Activated CD8-positive, alpha-beta T cell treated with anti-CD3 and anti-CD28 coated beads, Interleukin-2, amount 10 ng/mL, durations not matched to agents 7 days and 5 days (primary cell): ENCODE measurements around the gene DHRS3. TPM values are rescaled to one million over a fixed set of nuclear protein-coding genes. Genes with fewer than 3 reads are reported as not detected.

Source experiments
- ATAC-seq: fragments of 150-1000 bp; cut with Tn5 transposase; one replicate; pipeline ENCODE4 v1.10.0; 2021; ENCODE audit warnings: moderate library complexity
- CTCF ChIA-PET: fragments of 350-600 bp; sonication (Branson Sonifier 250); formaldehyde crosslinking; loops from one replicate; lab custom pipeline; 2021; ENCODE audit warnings: antibody characterized with exemption; lab: Charles Lee
- POLR2A ChIA-PET: fragments of 350-600 bp; sonication (Branson Sonifier 250); formaldehyde crosslinking; loops from one replicate; lab custom pipeline; 2021; ENCODE audit warnings: antibody characterized with exemption; lab: Charles Lee
- DNase-seq: peaks from one replicate; pipeline ENCODE4 v3.0.0-alpha.2; 2020
- H3K27ac Mint-ChIP-seq: one replicate; pipeline ENCODE4 v1.8.0; 2021; ENCODE audit warnings: mild to moderate bottlenecking, mixed read lengths
- H3K27me3 Mint-ChIP-seq: one replicate; pipeline ENCODE4 v1.8.0; 2021; ENCODE audit warnings: low read depth, mixed read lengths
- H3K36me3 Mint-ChIP-seq: one replicate; pipeline ENCODE4 v1.8.0; 2021; ENCODE audit warnings: low read depth, mixed read lengths
- H3K4me1 Mint-ChIP-seq: one replicate; pipeline ENCODE4 v1.8.0; 2021; ENCODE audit warnings: low read depth, mixed read lengths
- H3K4me3 Mint-ChIP-seq: one replicate; pipeline ENCODE4 v1.8.0; 2021; ENCODE audit warnings: mild to moderate bottlenecking, mixed read lengths
- H3K9me3 Mint-ChIP-seq: one replicate; pipeline ENCODE4 v1.8.0; 2022; ENCODE audit warnings: mixed read lengths; ENCODE audit not compliant: insufficient read depth
- total RNA-seq, 2 experiments: library from RNA; stranded (reverse); gene quantifications; one replicate each; pipeline ENCODE4 v1.2.3, GENCODE V29; 2021

The DHRS3 gene
- total RNA-seq, 2 experiments from 2014 or later = 86.8 to 89.5 TPM

DNA sequence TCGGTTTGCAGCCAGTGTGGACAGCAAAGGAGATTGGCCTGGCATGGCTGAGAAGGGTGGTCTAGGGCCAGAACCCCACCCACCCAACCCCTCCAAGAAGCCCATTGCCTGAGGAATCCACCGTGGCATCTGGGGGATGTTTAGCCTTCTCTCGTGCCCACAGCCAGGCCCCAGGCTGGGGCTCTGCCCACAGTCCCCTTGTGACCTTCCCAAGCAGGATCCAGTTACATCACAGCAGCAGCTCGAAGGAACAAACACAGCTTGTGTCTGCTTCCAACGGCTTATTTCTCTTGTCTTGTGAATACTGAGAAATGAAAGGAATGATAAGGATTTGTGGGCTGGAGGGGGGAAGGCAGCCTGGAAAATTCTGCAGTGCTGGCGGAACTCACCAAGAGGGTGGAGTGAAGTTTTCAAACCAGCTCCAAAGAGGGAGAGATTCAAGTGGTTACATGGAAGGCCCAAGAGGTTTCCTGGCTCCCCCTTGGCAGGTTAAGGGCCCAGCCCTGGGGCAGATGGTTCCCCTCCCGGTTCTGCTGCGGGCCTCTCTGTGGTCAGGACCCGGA is 61.6 kb downstream of the DHRS3 start:
- Mint-ChIP-seq H3K9me3 (no peaks in the 10 kb centered on the region), H3K27me3 (no peaks in the 10 kb centered on the region), H3K36me3 (no peaks in the 10 kb centered on the region), H3K27ac (no peak overlapping the region), H3K4me1 (peaks cover 7% of the 10 kb centered on the region), H3K4me3 (no peak overlapping the region)
- no peak for DNase-seq
- no peak for ATAC-seq
- POLR2A ChIA-PET = interaction anchor here (0.9 kb wide), 1 partner anchor 46 kb away, joined by 3 read pairs; no protein-coding TSS in a partner anchor
- CTCF ChIA-PET = no interaction called here

DNA sequence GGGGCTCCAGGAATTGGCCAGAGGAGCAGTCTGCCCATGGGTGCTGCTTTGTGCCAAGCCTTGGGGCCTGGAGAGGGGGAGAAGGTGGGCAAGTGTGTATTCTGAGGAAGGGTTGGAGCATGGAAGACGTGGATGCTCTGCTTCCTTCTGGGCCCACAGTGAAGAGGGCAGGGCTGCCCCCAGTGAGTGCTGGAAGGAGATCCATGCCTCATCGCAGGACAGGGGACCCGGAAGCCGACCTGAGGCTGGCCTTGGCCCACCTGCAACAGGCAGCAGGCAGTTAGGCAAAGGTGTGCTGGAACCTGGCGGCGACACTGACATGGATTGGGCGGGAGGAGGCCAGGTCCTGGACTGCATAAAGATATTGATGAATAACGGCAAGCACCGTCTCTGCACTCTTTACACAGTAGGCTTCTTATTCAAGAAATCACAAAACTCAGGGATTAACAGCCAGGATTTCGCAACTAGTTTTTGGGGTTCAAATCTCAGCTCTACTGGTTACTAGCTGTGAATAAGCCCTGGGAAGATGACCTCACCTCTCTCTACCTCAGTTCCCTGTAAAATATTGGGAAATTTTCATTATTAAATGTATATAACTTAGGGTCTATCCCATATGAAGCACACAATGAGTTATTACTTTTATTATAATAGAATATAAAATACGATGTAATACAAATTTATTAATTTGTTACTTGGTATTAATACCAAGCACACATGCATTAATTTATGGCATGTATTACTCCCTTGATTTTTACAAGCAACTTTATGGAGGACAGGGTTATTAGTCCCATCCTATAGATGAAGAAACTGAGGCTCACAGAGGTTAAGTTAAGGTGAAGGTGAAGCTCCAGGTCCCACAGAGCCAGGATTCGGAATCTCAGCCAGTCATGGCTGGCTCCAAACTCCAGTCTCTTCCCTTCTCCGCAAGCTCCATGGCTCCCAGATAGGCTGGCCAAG is 62.3 kb downstream of the DHRS3 start:
- ATAC-seq (no peak), DNase-seq (no peak)
- Mint-ChIP-seq H3K4me1 (peaks cover 13% of the 10 kb centered on the region), H3K4me3 (no peak overlapping the region), H3K36me3 (no peaks in the 10 kb centered on the region), H3K27ac (no peak overlapping the region), H3K9me3 (no peaks in the 10 kb centered on the region), H3K27me3 (no peaks in the 10 kb centered on the region)
- CTCF ChIA-PET = no interaction called here
- POLR2A ChIA-PET = interaction anchor here (0.9 kb wide), 1 partner anchor 45 kb away, joined by 3 read pairs; no protein-coding TSS in a partner anchor

DNA sequence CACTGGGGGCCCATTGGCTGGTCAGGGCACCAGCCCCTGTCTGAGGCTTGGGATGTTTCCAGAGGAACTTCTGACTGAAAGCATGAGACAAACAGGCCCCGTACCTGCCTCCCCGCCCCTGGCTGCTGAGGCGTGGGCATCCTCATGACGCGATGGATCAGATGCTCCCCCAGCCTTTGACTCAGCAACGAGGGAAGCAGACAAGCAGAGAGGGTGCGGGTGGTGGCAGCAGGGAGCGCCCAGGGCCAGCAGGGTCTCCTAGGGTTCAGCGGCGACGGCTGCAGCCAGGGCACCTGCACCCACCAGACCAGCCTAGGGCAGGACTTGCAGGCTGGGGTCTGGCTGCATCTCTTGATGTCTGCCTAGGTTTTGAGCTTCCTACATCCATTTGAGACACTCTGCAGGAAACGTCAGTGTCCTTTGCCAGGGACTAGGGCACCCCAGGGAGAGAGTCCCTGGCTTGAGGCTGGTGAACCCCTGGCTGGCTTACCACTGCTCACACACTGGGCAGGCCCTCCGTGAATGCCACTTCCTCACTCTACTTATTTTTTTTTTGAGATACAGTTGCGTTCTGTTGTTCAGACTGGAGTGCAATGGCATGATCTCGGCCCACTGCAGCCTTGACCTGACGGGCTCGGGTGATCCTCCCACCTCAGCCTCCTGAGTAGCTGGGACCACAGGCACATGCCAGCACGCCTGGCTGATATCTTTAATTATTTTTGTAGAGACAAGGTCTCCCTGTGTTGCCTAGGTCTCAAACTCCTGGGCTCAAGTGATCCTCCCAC is 63.3 kb downstream of the DHRS3 start:
- Mint-ChIP-seq H3K9me3 (no peaks in the 10 kb centered on the region), H3K36me3 (no peaks in the 10 kb centered on the region), H3K27me3 (no peaks in the 10 kb centered on the region), H3K4me1 (peaks cover 16% of the 10 kb centered on the region), H3K4me3 (no peak overlapping the region), H3K27ac (no peak overlapping the region)
- ChIA-PET POLR2A (no interaction called here), CTCF (no interaction called here)
- ATAC-seq = no peak
- no peak for DNase-seq

DNA sequence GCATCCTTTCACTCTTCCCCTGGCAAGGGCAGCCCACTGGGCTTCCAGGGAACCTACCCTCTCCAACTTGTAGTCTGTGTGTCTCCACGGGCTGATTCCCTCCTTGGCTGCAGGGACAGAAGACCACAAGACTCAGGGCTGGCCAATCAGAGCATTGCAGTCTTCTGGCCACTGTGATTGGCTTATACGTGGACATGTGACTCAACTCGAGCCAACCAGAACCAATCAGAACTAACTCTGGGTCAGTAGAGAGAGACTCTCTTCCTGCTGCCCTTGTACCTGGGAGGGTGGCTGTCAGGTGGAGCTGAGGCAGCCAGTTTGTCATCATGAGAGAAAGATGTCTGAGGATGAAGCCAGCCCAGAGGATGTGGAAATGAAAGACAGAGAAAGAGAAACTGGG is 64.0 kb downstream of the DHRS3 start:
- H3K9me3 Mint-ChIP-seq = no peaks in the 10 kb centered on the region
- H3K36me3 Mint-ChIP-seq = no peaks in the 10 kb centered on the region
- DNase-seq = no peak
- no peak overlapping the region for H3K27ac Mint-ChIP-seq
- peaks cover 16% of the 10 kb centered on the region for H3K4me1 Mint-ChIP-seq
- H3K4me3 Mint-ChIP-seq = no peak overlapping the region
- CTCF ChIA-PET = no interaction called here
- POLR2A ChIA-PET = no interaction called here
- ATAC-seq = no peak
- H3K27me3 Mint-ChIP-seq = no peaks in the 10 kb centered on the region

DNA sequence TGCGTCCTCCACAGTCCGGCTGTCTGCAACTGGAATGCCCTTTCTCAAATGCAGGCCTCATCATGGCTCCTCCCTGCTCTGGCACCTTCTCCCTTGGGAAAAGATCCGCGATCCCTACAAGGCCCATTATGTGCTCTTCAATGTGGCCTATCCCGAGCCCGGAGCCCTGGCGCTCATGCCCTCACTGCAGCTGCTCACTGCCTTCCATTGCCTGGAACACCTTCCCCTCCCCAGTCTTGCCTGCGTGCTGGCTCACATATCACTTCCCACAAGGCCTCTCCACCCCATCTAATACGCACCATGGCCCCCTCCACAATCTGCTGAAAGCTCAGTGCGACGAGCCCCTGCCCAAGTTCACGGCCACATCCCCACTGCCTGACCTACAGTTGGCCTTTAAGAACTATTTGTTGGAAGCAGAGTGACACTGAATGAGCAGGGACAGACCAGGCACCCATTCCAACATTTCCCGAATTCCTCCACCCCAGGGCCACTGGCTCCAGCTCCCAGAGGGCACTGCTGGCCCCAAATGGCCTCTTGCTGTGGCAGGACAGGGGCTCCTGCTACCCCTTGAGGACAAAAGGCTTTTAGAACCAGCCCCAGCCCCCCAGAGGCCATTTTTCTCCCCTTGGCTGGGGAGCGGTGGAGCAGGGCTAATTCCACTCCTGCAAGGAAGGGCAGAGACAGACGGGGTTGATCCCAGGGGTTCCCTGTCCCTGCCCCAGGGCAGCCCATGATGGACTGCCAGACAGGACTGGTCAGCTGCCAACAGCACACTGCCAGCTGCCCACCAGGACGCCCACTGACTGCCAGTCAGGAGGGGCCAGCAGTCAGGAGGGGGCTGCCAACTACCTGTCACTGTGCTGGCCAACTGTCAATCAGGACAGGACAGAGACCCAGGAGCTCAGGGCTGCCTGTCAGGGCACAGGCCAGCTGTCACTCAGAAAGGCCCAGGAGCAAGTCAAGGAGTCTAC is 64.8 kb downstream of the DHRS3 start:
- Mint-ChIP-seq H3K27ac (no peak overlapping the region), H3K36me3 (no peaks in the 10 kb centered on the region), H3K9me3 (no peaks in the 10 kb centered on the region), H3K27me3 (no peaks in the 10 kb centered on the region), H3K4me3 (no peak overlapping the region), H3K4me1 (peaks cover 16% of the 10 kb centered on the region)
- DNase-seq (no peak), ATAC-seq (no peak)
- ChIA-PET CTCF (no interaction called here), POLR2A (no interaction called here)

DNA sequence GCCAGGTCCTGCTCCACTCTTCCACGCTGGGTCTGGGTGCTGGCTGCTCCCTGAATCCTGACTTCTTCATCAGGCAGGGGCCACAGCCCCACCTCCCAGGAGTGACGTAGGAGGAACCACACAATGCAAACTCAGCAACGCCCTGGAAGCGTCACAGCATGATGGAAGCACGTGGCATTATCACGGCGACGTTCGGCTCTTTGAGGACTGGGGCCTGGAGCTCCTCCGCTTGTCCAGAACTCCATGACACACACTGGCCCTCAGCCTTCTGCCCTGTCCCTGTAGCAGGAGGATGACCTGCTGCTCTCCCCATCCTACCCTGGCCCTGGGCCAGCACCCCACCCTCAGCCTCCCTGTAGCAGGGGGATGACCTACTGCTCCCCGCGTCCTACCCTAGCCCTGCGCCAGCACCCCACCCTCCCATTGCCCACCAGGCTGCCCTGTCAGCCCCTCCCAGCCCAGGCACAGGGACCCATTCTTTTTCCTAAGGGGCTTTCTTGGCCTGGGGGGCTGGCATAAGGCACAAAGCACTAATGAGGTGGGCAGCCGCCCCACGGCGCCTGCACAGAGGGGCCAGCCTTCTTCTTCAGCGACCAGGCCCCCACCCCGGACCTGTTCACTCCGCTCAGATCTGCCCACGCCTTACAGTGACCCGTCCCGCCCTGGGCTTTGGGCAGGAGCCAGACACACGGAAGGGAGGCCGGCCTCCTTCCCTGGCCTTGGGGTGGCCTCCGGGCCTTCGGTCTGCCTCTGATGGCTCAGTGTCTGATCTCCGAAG is 65.7 kb downstream of the DHRS3 start:
- Mint-ChIP-seq H3K27ac (no peak overlapping the region), H3K36me3 (no peaks in the 10 kb centered on the region), H3K9me3 (no peaks in the 10 kb centered on the region), H3K4me3 (no peak overlapping the region), H3K27me3 (no peaks in the 10 kb centered on the region), H3K4me1 (peaks cover 16% of the 10 kb centered on the region)
- CTCF ChIA-PET = no interaction called here
- DNase-seq = no peak
- POLR2A ChIA-PET = no interaction called here
- ATAC-seq = no peak

DNA sequence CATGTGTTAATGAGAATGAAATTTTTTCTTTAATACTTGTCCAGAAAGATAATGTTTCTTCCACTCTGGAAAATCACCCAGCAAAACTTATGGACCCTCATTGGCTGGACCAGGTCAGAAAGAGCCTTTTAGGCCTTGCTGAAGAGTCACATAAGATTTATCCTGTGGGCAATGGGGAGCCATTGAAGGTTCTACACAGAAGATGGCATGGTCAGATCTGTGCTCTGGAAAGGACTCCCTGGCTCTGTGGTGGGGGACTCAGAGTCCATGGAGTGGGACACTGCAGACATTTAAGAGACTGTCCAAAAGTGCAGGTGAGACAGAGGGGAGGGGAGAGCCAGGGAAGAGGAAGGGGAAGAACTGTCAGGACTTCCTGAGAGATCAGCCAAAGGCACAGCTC is 66.4 kb downstream of the DHRS3 start:
- ATAC-seq = no peak
- H3K27me3 Mint-ChIP-seq = no peaks in the 10 kb centered on the region
- no peaks in the 10 kb centered on the region for H3K9me3 Mint-ChIP-seq
- DNase-seq = no peak
- H3K27ac Mint-ChIP-seq = no peak overlapping the region
- ChIA-PET CTCF (no interaction called here), POLR2A (interaction anchor here (0.7 kb wide), 1 partner anchor 68 kb away, joined by 3 read pairs; no protein-coding TSS in a partner anchor)
- H3K4me3 Mint-ChIP-seq = no peak overlapping the region
- H3K36me3 Mint-ChIP-seq = no peaks in the 10 kb centered on the region
- H3K4me1 Mint-ChIP-seq = peaks cover 14% of the 10 kb centered on the region

DNA sequence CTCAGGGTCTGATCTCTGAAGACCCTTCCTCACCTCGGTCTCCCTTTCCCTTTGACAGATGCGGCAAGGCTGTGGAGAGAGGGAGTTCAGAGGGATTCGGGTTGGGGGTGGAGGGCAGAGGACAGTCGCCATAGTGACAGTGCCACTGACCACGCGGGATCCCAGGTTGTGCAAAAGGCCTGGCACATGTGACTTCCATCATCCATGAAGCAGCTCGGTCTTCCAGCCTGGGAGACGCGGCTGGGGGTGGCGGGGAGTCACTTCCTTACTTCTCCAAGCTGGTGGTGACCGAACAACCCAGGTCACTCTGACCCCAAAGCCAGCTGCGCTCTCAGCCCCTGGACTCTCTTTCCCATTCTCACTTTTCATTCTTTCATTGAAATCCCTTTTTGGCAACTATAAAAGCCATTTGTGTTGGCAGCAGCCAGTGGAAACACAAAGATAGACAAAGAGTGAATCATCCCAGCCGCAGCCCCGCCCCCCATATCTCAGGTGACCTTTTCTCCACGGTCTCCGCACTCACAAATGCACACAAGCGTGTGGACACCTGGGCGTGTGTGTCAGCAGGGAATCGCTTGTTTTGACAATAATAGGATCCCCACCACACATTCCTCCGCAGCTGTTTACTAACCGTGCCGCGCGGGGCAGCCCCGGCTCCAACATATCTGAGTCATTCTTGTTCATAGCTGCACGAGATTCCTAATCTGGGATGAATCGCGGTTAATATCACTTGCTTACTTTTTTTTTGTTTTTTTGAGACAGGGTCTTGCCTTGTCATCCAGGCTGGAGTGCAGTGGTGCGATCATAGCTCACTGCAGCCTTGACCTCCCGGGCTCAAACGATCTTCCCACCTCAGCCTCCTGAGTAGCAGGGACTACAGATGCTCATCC is 68.3 kb downstream of the DHRS3 start:
- POLR2A ChIA-PET = no interaction called here
- Mint-ChIP-seq H3K36me3 (no peaks in the 10 kb centered on the region), H3K4me1 (peaks cover 15% of the 10 kb centered on the region), H3K27me3 (no peaks in the 10 kb centered on the region), H3K4me3 (no peak overlapping the region), H3K9me3 (no peaks in the 10 kb centered on the region), H3K27ac (no peak overlapping the region)
- CTCF ChIA-PET = no interaction called here
- no peak for ATAC-seq
- no peak for DNase-seq

DNA sequence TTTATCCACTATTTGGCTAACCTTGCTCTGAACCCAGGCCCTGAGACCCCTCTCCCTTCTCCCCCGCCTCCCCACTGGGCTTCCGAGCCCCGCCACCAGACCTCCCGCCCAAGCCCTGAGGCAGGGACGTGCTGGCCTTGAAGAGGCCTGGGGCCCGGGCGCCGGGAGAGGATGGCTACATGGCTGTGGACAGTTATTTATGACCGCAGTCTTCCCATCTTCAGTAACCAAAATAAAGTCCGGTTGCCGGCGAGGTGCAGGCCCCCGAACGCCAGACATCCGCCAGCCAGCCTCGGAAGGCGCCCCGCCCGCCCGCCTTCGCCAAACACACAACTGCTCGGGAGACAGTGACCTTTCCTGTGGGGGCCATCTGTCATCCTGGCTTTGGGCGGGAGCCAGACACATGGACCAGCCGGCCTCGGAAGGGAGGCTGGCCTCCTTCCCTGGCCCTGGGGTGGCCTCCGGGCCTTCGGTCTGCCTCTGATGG is 69.0 kb downstream of the DHRS3 start:
- Mint-ChIP-seq H3K27me3 (peaks cover 4% of the 10 kb centered on the region), H3K4me1 (peaks cover 18% of the 10 kb centered on the region), H3K9me3 (no peaks in the 10 kb centered on the region), H3K4me3 (no peak overlapping the region), H3K36me3 (no peaks in the 10 kb centered on the region), H3K27ac (no peak overlapping the region)
- ChIA-PET POLR2A (no interaction called here), CTCF (no interaction called here)
- DNase-seq = no peak
- ATAC-seq = no peak
